Gastrocnemius medialis (tissue), 4 donors: Measurements from ENCODE around the gene GNAQ. TPM values are rescaled to one million over a fixed set of nuclear protein-coding genes. Genes with fewer than 3 reads are reported as not detected.

ENCODE experiments used
- ATAC-seq, 2 donors: fragments of 150-250 bp; one replicate each; pipeline ENCODE4 v1.9.1; 2016
- DNase-seq, 2 donors: peaks; one replicate each; pipeline ENCODE4 v3.0.0-alpha.2; 2019
- H3K27ac ChIP-seq, 4 donors: fragments of 200-600 bp; sonication (generic); 1 replicate in 1 of 4; 2 replicates in 3 of 4; pipeline ENCODE4 v1.5.1; 2016 to 2018; ENCODE audit warnings: mild to moderate bottlenecking in 2 of 4, moderate library complexity in 1 of 4
- H3K27me3 ChIP-seq, 3 donors: fragments of 200-600 bp; sonication (generic) in 2 of 3; 1 replicate in 1 of 3; 2 replicates in 2 of 3; pipeline versions ENCODE4 v1.5.1 to v1.6.0; 2016 to 2019; ENCODE audit warnings: mild to moderate bottlenecking in 1 of 3, moderate library complexity in 1 of 3
- H3K36me3 ChIP-seq, 2 donors: fragments of 200-600 bp; sonication (generic) in 1 of 2; one replicate each; pipeline ENCODE4 v1.5.1; 2017 to 2018
- H3K4me1 ChIP-seq, 2 donors: fragments of 200-600 bp; sonication (generic) in 1 of 2; one replicate each; pipeline ENCODE4 v1.5.1; 2016 to 2017; ENCODE audit warnings: mild to moderate bottlenecking in 2 of 2
- H3K4me3 ChIP-seq, 4 donors: fragments of 200-600 bp; sonication (generic) in 3 of 4; 1 replicate in 1 of 4; 2 replicates in 3 of 4; pipeline ENCODE4 v1.5.1; 2016 to 2019; ENCODE audit warnings: mild to moderate bottlenecking in 2 of 4
- H3K9me3 ChIP-seq, 3 donors: fragments of 200-600 bp; sonication (generic) in 2 of 3; 1 replicate in 1 of 3; 2 replicates in 2 of 3; pipeline ENCODE4 v1.5.1; 2016 to 2019
- POLR2A ChIP-seq, 2 donors: fragments of 450-650 bp; IDR thresholded peaks; one replicate each; pipeline ENCODE4 v1.6.1; 2017; ENCODE audit warnings: antibody characterized with exemption in 2 of 2, mild to moderate bottlenecking in 2 of 2, moderate library complexity in 2 of 2
- in situ Hi-C, 4 donors: fragments of 200-750 bp; cut with MboI; loops; one replicate each; pipeline versions ENCODE4 v1.15.0 to v1.8.0; 2017; ENCODE audit warnings: low sequenced_read_pairs in 4 of 4
- intact Hi-C: fragments of 100-400 bp; cut with DNase I; formaldehyde crosslinking; loops from one replicate; pipeline ENCODE4 v1.15.1; 2023; ENCODE audit warnings: low total_unique reads
- total RNA-seq, 4 donors: library from RNA; depleted of rRNA; stranded (reverse); fragments of >200 nt; gene quantifications; one replicate each; pipeline versions ENCODE4 v1.1.0 to v1.2.3, GENCODE V29; 2016
- TF ChIP-seq, protein P1 (sequence below), 5 experiments: fragments of 450-650 bp in 3 of 5; fragments of 200-600 bp in 2 of 5; sonication (generic) in 2 of 5; IDR thresholded peaks in 4 of 5; conservative IDR thresholded peaks in 1 of 5; 1 replicate in 4 of 5; 2 replicates in 1 of 5; pipeline ENCODE4 v1.5.1; 2016 to 2019; ENCODE audit warnings: antibody characterized with exemption in 5 of 5, mild to moderate bottlenecking in 3 of 5, moderate library complexity in 3 of 5

The GNAQ gene
- total RNA-seq, 4 donors from 2014 or later = 11.3 to 25.9 (median 18.7) TPM

DNA sequence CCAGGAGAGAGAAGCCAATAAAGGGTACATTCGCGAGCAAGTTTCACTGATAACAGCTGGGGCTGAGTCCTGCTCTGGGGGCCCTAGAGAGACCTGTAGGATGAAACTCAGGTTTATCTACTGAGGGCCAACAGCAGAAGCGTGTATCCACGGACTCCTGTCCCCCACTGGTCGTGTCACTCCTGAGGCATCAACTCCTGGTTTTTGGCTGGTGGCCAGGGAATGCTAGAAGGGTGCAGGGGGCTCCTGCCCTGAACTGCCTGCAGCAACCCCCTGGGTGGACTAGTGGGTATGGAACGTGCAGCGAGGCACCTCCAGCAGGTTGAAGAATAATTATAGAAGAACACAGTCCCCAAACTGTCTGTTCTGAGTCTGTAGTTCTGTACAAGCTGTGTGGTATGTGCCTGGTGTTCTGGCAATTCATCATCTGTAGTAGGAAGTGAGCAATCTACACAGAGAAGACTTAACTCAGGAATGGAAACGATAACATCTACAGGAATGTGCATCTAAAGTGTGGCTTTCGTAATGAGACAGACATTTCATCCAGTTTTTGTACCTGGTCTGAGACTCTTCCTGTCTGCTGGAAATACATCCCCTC, 319.0 kb downstream of the GNAQ start:
- Histone ChIP-seq H3K36me3 (no peaks in the 10 kb centered on the region), H3K4me3 (no peak overlapping the region), H3K27ac (no peak overlapping the region), H3K4me1 (no peaks in the 10 kb centered on the region), H3K27me3 (no peaks in the 10 kb centered on the region), H3K9me3 (no peaks in the 10 kb centered on the region)
- intact Hi-C loops (no loop called here), in situ Hi-C loops (no loop called here)
- ATAC-seq (no peak), DNase-seq (no peak)
- TF ChIP-seq, protein P1, sequence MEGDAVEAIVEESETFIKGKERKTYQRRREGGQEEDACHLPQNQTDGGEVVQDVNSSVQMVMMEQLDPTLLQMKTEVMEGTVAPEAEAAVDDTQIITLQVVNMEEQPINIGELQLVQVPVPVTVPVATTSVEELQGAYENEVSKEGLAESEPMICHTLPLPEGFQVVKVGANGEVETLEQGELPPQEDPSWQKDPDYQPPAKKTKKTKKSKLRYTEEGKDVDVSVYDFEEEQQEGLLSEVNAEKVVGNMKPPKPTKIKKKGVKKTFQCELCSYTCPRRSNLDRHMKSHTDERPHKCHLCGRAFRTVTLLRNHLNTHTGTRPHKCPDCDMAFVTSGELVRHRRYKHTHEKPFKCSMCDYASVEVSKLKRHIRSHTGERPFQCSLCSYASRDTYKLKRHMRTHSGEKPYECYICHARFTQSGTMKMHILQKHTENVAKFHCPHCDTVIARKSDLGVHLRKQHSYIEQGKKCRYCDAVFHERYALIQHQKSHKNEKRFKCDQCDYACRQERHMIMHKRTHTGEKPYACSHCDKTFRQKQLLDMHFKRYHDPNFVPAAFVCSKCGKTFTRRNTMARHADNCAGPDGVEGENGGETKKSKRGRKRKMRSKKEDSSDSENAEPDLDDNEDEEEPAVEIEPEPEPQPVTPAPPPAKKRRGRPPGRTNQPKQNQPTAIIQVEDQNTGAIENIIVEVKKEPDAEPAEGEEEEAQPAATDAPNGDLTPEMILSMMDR (IDR thresholded peaks at IDR 0.05 in 4 of 5, conservative IDR thresholded peaks at IDR 0.05 in 1 of 5) = no peak
- no peak for TF ChIP-seq POLR2A (IDR thresholded peaks at IDR 0.05)

DNA sequence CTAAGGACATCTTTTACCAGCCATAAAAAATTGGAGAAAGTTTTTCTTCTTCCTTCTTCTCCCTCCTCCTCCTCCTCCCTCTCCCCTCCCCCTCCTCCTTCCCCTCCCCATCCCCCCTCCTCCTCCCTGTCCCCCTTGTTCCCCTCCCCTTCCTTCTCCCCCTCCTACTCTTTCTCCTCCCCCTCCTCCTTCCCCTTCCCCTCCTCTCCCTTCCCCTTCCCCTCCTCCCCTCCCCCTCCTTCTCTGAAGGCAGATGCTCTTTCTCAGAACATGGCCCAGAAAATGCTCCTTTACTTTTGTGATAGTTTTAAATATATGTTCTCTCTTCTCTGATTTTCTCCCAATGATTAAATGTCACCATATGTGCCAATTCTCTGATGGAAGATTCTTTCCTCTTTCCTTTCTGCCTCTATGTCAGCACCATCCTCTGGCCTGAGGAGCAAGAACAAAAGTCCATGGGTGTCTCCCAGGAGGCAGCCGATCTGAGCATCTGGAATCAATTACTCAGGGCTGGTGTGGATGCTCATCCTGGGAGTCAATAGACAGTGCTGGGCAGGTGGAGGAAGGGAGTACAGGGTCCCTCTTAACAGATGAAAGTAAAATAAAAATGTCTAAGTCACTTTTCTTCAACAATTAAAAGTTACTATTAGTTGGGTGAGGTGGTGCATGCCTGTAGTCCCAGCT, 320.5 kb downstream of the GNAQ start:
- Histone ChIP-seq H3K36me3 (no peaks in the 10 kb centered on the region), H3K9me3 (no peaks in the 10 kb centered on the region), H3K4me3 (no peak overlapping the region), H3K4me1 (no peaks in the 10 kb centered on the region), H3K27me3 (no peaks in the 10 kb centered on the region), H3K27ac (no peak overlapping the region)
- in situ Hi-C loops = no loop called here
- intact Hi-C loops = no loop called here
- DNase-seq = no peak
- ATAC-seq = no peak
- TF ChIP-seq POLR2A (IDR thresholded peaks at IDR 0.05) = no peak
- TF ChIP-seq, protein P1 (IDR thresholded peaks at IDR 0.05 in 4 of 5, conservative IDR thresholded peaks at IDR 0.05 in 1 of 5) = no peak

DNA sequence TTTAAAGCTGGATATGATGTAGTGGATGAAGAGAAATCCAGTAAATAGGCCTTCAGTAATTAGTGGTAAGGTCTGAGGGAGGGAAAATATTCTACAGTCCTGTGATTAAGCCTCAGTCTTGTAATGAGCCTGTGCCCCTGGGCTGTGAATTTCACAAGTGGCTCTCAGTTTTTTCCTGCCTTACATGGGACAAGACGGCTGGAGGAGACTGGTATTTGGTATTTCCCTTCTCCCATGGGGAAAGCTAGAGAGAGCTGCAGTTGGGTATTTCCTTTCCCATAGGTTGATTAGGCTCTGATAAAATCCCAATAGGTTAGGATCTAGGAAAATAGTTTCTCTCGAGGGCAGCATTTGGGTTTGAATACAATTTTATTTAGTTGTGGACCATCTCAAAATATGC, 321.3 kb downstream of the GNAQ start:
- intact Hi-C loops (no loop called here), in situ Hi-C loops (no loop called here)
- H3K36me3 ChIP-seq = no peaks in the 10 kb centered on the region
- H3K27ac ChIP-seq = no peak overlapping the region
- no peaks in the 10 kb centered on the region for H3K9me3 ChIP-seq
- no peak overlapping the region for H3K4me3 ChIP-seq
- TF ChIP-seq, protein P1 (IDR thresholded peaks at IDR 0.05 in 4 of 5, conservative IDR thresholded peaks at IDR 0.05 in 1 of 5) = no peak
- no peak for TF ChIP-seq POLR2A (IDR thresholded peaks at IDR 0.05)
- no peak for DNase-seq
- no peaks in the 10 kb centered on the region for H3K27me3 ChIP-seq
- no peak for ATAC-seq
- no peaks in the 10 kb centered on the region for H3K4me1 ChIP-seq

DNA sequence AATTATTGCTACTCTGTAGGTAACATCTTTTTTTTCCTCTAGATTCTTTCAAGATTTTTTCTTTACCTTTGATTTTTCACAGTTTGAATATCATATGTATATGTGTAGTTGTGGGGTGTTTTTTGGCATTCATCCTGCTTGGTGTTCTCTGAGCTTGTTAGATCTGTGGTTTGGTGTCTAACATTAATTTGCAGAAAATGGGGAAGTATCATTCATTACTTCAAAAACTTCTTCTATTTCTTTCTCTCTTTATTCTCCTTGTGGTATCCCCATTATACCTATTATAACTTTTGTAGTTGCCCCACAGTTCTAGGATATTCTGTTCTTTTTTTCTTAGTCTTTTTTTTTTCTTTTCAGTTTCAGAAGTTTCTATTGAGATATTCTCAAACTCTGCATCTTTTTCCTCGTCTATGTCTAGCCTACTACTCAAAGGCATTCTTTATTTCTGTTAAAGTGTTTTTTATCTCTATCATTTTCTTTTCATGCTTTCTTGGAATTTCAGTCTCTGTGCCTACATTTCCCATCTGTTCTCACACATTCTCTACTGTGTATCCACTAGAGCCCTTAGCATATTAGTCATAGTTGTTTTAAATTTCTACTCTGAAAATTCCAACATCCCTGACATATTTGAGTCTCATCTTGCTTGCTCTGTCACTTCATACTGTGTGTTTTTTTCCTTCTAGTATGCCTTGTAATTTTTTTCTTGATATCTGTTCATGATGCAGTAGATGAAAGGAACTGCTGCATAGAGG, 323.4 kb downstream of the GNAQ start:
- intact Hi-C loops (no loop called here), in situ Hi-C loops (no loop called here)
- DNase-seq = no peak
- Histone ChIP-seq H3K9me3 (no peaks in the 10 kb centered on the region), H3K27ac (peak overlapping the region in 1 of 4 donors; percentile 12), H3K36me3 (no peaks in the 10 kb centered on the region), H3K27me3 (no peaks in the 10 kb centered on the region), H3K4me3 (no peak overlapping the region), H3K4me1 (no peaks in the 10 kb centered on the region)
- no peak for ATAC-seq
- TF ChIP-seq POLR2A (IDR thresholded peaks at IDR 0.05) = no peak
- TF ChIP-seq, protein P1 (IDR thresholded peaks at IDR 0.05 in 4 of 5, conservative IDR thresholded peaks at IDR 0.05 in 1 of 5) = no peak
